IPS-15b (cell line): ENCODE results near the gene RNPS1.

Source experiments
- H3K27me3 ChIP-seq: one replicate; pipeline ENCODE4 v1.6.1; 2013; ENCODE audit warnings: low read length; ENCODE audit not compliant: control insufficient read depth, insufficient read depth
- H3K36me3 ChIP-seq: one replicate; pipeline ENCODE4 v1.6.1; 2013; ENCODE audit warnings: low read length; ENCODE audit not compliant: control insufficient read depth, insufficient read depth
- H3K4me1 ChIP-seq: one replicate; pipeline ENCODE4 v1.6.1; 2013; ENCODE audit warnings: mild to moderate bottlenecking, low read length; ENCODE audit not compliant: control insufficient read depth, insufficient read depth
- H3K4me3 ChIP-seq: one replicate; pipeline ENCODE4 v1.5.1; 2013; ENCODE audit warnings: low read depth, low read length
- H3K9ac ChIP-seq: one replicate; pipeline ENCODE4 v1.6.1; 2013; ENCODE audit warnings: low read depth, mild to moderate bottlenecking, low read length
- H3K9me3 ChIP-seq: one replicate; pipeline ENCODE4 v1.6.1; 2013; ENCODE audit warnings: mild to moderate bottlenecking, low read length; ENCODE audit not compliant: control insufficient read depth, insufficient read depth

Gene RNPS1

DNA sequence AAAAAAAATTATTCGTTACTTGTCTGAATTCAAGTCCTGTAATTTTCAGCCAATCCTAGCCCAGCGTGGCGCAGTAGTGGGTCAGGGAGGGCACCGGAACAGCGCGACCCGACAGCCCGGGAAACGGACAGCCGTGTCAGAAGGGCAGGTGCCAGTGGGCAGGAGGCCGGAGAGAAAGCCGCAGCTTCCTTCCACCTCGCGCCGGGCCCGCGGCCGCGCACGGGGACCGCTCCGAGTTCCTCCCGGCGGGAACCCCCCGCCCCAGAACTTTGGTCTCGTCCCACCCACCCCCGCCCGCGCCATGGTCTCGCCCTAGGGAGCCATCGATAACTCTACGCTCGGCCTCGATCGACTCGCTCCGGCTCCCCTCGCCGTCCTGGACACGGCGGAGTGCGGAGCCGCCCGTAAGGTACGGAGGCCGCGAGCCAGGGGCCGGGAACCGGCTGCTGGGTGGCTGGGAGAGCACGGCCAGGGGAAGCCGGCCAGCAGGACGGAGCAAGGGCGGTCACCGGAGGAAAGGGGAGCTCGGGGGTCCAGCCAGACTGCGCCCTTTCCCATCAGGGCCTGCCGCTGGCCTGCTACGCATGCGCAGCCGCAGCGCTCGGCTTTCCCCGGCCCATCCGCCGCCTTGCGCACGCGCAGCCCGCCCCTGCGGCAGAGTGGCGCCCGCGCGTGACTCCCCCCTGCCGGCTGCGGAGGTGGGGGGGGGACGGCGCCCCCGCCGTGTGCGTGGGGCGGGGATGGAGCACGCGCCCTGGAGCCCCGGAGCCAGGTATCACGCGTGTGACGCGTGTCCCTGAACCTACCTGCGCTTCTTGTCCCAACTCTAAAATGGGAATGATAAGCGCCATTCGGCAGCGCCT lies 62.6 kb downstream of the RNPS1 start, which contains the start of gene MLST8:
Gene MLST8, plus strand, starts transcription at position 351 of the 863 bp plus-strand sequence. CDS start 632 bp downstream, outside the sequence.
- Histone ChIP-seq H3K4me3 (peak within 1 kb of the TSS; percentile 94), H3K9me3 (no peaks in the 10 kb centered on the region), H3K4me1 (no peaks in the 10 kb centered on the region), H3K36me3 (peaks cover 34% of the 10 kb centered on the region), H3K9ac (peak within 1 kb of the TSS; percentile 94), H3K27me3 (peaks cover under 1% of the 10 kb centered on the region)

DNA sequence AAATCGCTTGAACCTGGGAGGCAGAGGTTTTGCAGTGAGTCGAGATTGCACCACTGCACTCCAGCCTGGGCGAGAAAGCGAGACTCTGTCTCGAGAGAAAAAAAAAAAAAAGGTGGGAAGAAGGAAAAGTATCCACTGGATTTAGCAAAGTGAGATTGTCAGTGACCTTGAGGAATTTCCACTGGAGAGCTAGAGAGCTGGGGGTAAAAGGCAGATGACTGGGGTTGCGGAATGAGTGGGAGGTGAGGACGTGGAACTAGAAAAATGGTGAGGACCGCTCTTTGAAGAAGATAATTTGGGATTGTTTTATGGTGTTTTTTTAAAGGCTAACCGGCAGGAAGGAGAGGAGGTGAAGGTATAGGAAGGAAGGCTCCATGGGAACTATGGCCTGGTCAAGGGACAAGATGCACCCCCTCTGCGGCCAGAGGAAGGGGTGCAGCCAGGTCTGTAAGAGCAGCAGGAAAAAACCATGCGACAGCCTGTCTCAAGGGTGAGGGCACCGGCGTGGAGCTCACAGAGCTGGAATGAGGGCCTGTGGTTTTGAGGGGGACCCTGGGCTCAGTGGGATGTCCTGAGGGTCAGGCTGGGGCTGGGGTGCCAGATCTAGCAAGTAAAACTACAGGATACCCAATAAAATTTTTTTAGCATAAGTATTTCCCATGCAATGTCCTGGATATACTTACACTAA lies 63.4 kb downstream of the RNPS1 start:
- peak overlapping the region; percentile 94 for H3K9ac ChIP-seq

More for the DNA sequence above, 63.4 kb downstream of the RNPS1 start:
- Histone ChIP-seq H3K27me3 (peaks cover 4% of the 10 kb centered on the region), H3K9me3 (no peaks in the 10 kb centered on the region), H3K36me3 (peaks cover 30% of the 10 kb centered on the region), H3K4me3 (peak overlapping the region; percentile 94), H3K4me1 (no peaks in the 10 kb centered on the region)
